ENCODE measurements around the gene HHATL. TPM values are rescaled to one million over a fixed set of nuclear protein-coding genes. Genes with fewer than 3 reads are reported as not detected.

The HHATL gene
- total RNA-seq, 1 experiment from 2014 or later = not detected

DNA sequence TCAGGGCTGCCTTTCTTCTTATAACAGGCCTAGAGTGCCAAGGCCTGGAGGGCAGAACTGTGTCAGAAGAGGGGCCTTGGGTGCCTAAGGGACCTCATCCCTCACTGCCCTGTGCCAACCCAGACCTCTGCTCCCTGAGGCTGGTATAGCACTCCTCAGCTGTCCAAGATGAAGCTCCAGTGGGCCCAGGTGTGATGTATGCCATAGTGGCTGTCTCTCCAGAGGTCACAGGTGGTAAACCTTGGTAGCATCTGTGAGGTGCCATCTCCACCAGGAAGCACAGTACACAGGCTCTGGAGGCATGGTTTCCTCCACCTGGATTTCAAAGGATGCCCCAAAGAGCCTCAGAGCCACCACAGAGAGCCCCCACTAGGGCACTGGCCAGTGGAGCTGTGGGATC, 29.5 kb downstream of the HHATL start:
- ChIA-PET POLR2A (ENCODE audit: low non-redundant PET) (no interaction called here), CTCF (no interaction called here)
- H3K27me3 ChIP-seq (replicated peaks; ENCODE audit: insufficient read depth, low read depth, low read length, poor library complexity) = no peaks in the 10 kb centered on the region
- DNase-seq (ENCODE audit: low spot score) = no peak
- no peaks in the 10 kb centered on the region for H3K4me1 ChIP-seq (ENCODE audit: insufficient read depth, low read length, poor library complexity, severe bottlenecking)
- H3K4me3 ChIP-seq (ENCODE audit: low read depth, low read length, poor library complexity, severe bottlenecking) = no peak overlapping the region
- no peak for TF ChIP-seq EZH2 (IDR thresholded peaks at IDR 0.05; ENCODE audit: borderline replicate concordance, low read depth, low read length, poor library complexity, severe bottlenecking)
- TF ChIP-seq, protein P1, sequence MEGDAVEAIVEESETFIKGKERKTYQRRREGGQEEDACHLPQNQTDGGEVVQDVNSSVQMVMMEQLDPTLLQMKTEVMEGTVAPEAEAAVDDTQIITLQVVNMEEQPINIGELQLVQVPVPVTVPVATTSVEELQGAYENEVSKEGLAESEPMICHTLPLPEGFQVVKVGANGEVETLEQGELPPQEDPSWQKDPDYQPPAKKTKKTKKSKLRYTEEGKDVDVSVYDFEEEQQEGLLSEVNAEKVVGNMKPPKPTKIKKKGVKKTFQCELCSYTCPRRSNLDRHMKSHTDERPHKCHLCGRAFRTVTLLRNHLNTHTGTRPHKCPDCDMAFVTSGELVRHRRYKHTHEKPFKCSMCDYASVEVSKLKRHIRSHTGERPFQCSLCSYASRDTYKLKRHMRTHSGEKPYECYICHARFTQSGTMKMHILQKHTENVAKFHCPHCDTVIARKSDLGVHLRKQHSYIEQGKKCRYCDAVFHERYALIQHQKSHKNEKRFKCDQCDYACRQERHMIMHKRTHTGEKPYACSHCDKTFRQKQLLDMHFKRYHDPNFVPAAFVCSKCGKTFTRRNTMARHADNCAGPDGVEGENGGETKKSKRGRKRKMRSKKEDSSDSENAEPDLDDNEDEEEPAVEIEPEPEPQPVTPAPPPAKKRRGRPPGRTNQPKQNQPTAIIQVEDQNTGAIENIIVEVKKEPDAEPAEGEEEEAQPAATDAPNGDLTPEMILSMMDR (conservative IDR thresholded peaks at IDR 0.05; ENCODE audit: low read depth, low read length) = no peak
- no TSS peak for BruUV-seq (replicated peaks)
- no peaks in the 10 kb centered on the region for H3K36me3 ChIP-seq (ENCODE audit: insufficient read depth, low read length, poor library complexity, severe bottlenecking)
- no peaks in the 10 kb centered on the region for H3K9me3 ChIP-seq (ENCODE audit: low read depth, low read length, poor library complexity, severe bottlenecking)
- no peak overlapping the region for H3K27ac ChIP-seq (ENCODE audit: low read depth, low read length, poor library complexity, severe bottlenecking)
- intact Hi-C loops (cut with micrococcal nuclease; ENCODE audit: unreplicated experiment) = no loop called here

DNA sequence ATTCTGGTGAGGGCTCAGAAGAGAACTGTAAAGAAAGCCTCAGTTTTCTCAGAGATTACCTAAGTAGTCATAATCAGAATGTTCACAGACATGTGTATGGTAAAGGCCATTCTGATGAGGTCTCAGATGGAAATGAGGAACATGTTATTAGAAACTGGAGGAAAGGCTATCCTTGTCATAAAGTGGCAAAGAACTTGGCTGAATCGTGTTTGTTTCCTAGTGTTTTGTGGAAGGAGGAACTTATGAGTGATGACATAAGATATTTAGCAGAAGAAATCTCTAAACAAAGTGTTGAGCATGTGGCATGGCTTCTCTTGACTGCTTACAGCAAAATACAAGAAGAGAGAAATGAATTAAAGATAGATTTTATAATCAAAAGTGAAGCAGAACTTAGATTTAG, 30.1 kb downstream of the HHATL start:
- Histone ChIP-seq H3K4me3 (ENCODE audit: low read depth, low read length, poor library complexity, severe bottlenecking) (no peak overlapping the region), H3K36me3 (ENCODE audit: insufficient read depth, low read length, poor library complexity, severe bottlenecking) (no peaks in the 10 kb centered on the region), H3K9me3 (ENCODE audit: low read depth, low read length, poor library complexity, severe bottlenecking) (no peaks in the 10 kb centered on the region), H3K27me3 (replicated peaks; ENCODE audit: insufficient read depth, low read depth, low read length, poor library complexity) (no peaks in the 10 kb centered on the region), H3K27ac (ENCODE audit: low read depth, low read length, poor library complexity, severe bottlenecking) (no peak overlapping the region), H3K4me1 (ENCODE audit: insufficient read depth, low read length, poor library complexity, severe bottlenecking) (no peaks in the 10 kb centered on the region)
- TF ChIP-seq, protein P1 (conservative IDR thresholded peaks at IDR 0.05; ENCODE audit: low read depth, low read length) = no peak
- no peak for TF ChIP-seq EZH2 (IDR thresholded peaks at IDR 0.05; ENCODE audit: borderline replicate concordance, low read depth, low read length, poor library complexity, severe bottlenecking)
- ChIA-PET POLR2A (ENCODE audit: low non-redundant PET) (no interaction called here), CTCF (no interaction called here)
- no TSS peak for BruUV-seq (replicated peaks)
- intact Hi-C loops (cut with micrococcal nuclease; ENCODE audit: unreplicated experiment) = no loop called here
- no peak for DNase-seq (ENCODE audit: low spot score)

DNA sequence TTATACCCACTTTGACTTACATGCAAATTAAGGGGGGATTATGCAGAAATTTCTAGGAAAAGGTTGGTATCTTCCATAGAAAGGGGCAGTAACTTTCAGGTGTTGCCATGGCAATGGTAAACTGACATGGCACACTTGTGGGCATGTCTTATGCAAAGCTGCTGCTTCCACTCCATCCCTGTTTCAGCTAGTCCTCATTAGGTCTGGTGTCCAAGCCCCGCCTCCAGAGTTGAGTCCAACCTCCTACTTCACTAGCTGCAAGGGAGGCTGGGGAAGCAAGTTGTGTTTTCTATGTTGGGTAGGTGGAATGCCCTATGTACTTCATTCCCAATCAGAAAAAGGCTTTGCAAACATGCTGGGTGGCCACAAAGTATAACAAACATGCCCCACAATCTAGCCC, 31.9 kb downstream of the HHATL start:
- ChIA-PET POLR2A (ENCODE audit: low non-redundant PET) (no interaction called here), CTCF (no interaction called here)
- BruUV-seq (replicated peaks) = no TSS peak
- H3K4me1 ChIP-seq (ENCODE audit: insufficient read depth, low read length, poor library complexity, severe bottlenecking) = no peaks in the 10 kb centered on the region
- intact Hi-C loops (cut with micrococcal nuclease; ENCODE audit: unreplicated experiment) = no loop called here
- no peaks in the 10 kb centered on the region for H3K36me3 ChIP-seq (ENCODE audit: insufficient read depth, low read length, poor library complexity, severe bottlenecking)
- TF ChIP-seq, protein P1 (conservative IDR thresholded peaks at IDR 0.05; ENCODE audit: low read depth, low read length) = no peak
- TF ChIP-seq EZH2 (IDR thresholded peaks at IDR 0.05; ENCODE audit: borderline replicate concordance, low read depth, low read length, poor library complexity, severe bottlenecking) = no peak
- DNase-seq (ENCODE audit: low spot score) = no peak
- no peak overlapping the region for H3K4me3 ChIP-seq (ENCODE audit: low read depth, low read length, poor library complexity, severe bottlenecking)
- H3K27ac ChIP-seq (ENCODE audit: low read depth, low read length, poor library complexity, severe bottlenecking) = no peak overlapping the region
- H3K27me3 ChIP-seq (replicated peaks; ENCODE audit: insufficient read depth, low read depth, low read length, poor library complexity) = no peaks in the 10 kb centered on the region
- H3K9me3 ChIP-seq (ENCODE audit: low read depth, low read length, poor library complexity, severe bottlenecking) = no peaks in the 10 kb centered on the region
